ENCODE measurements around the gene TTR. TPM values are rescaled to one million over a fixed set of nuclear protein-coding genes. Genes with fewer than 3 reads are reported as not detected.

TTR gene
- total and polyA plus RNA-seq, 2 donors (not counting 1 experiment from before 2014, with no cell fraction given): not detected

DNA sequence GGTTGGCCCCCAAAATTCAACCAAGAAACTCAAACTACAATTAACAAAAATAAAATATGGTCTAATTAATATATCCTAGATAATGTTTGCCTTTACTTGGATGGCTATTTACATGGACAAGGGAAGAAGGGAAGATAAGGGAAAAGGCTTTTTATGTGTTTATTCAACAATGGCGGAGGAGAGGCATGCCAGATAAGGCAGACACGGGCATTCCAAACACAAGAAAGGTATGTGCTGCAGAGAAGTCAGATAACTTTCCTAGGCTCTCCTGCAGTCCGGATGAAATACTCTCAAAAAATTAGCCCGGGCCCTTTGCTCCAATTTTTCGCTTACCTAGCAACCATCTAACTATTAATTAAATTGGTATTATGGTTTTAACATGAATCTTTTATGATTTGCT lies 5.1 kb upstream of the TTR start:
- H3K4me3 Mint-ChIP-seq: no peak overlapping the region
- no CpG with 5 or more reads among the region's 5 CpGs for WGBS (ENCODE audit: insufficient coverage)
- ATAC-seq (ENCODE audit: low read depth): no peak
- POLR2A ChIA-PET: no interaction called here
- no peak overlapping the region for H3K9ac ChIP-seq (ENCODE audit: low read length)
- no peaks in the 10 kb centered on the region for H3K27me3 ChIP-seq (replicated peaks in 1 of 4; ENCODE audit: control extremely low read depth in 1 of 4, control insufficient read depth in 3 of 4, insufficient read depth in 4 of 4, low read length in 3 of 4)
- no peak overlapping the region for H3K27ac ChIP-seq (ENCODE audit: low read length in 2 of 2)
- no peaks in the 10 kb centered on the region for H3K9me3 ChIP-seq (ENCODE audit: control extremely low read depth in 1 of 3, control insufficient read depth in 2 of 3, insufficient read depth in 1 of 3, low read length in 2 of 3)
- no peaks in the 10 kb centered on the region for H3K79me2 ChIP-seq (ENCODE audit: control insufficient read depth, insufficient read depth, low read length)
- no peaks in the 10 kb centered on the region for H3K36me3 ChIP-seq (replicated peaks in 1 of 2; ENCODE audit: control extremely low read depth in 1 of 2, control insufficient read depth in 1 of 2, extremely low read depth in 1 of 2, insufficient read depth in 2 of 2, low read length in 1 of 2)
- H3K4me3 ChIP-seq (ENCODE audit: control extremely low read depth in 1 of 5, extremely low read depth in 1 of 5, insufficient read depth in 1 of 5, low read depth in 2 of 5, low read length in 4 of 5): no peak overlapping the region
- no peak overlapping the region for H3K4me2 ChIP-seq (replicated peaks; ENCODE audit: low read depth, low read length, poor library complexity, severe bottlenecking)
- H3K9me3 Mint-ChIP-seq (ENCODE audit: insufficient read depth): no peaks in the 10 kb centered on the region
- CTCF ChIA-PET: no interaction called here
- TF ChIP-seq, protein P1, sequence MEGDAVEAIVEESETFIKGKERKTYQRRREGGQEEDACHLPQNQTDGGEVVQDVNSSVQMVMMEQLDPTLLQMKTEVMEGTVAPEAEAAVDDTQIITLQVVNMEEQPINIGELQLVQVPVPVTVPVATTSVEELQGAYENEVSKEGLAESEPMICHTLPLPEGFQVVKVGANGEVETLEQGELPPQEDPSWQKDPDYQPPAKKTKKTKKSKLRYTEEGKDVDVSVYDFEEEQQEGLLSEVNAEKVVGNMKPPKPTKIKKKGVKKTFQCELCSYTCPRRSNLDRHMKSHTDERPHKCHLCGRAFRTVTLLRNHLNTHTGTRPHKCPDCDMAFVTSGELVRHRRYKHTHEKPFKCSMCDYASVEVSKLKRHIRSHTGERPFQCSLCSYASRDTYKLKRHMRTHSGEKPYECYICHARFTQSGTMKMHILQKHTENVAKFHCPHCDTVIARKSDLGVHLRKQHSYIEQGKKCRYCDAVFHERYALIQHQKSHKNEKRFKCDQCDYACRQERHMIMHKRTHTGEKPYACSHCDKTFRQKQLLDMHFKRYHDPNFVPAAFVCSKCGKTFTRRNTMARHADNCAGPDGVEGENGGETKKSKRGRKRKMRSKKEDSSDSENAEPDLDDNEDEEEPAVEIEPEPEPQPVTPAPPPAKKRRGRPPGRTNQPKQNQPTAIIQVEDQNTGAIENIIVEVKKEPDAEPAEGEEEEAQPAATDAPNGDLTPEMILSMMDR (IDR thresholded peaks at IDR 0.05): no peak
- no peak for TF ChIP-seq EZH2 (IDR thresholded peaks at IDR 0.05; ENCODE audit: borderline replicate concordance, insufficient read depth, low read depth, low read length, poor library complexity, severe bottlenecking)
- H3K4me1 Mint-ChIP-seq: no peaks in the 10 kb centered on the region
- no peaks in the 10 kb centered on the region for H3K27me3 Mint-ChIP-seq
- DNase-seq: no peak
- no peak overlapping the region for H3K27ac Mint-ChIP-seq
- H3K4me1 ChIP-seq (ENCODE audit: control insufficient read depth in 2 of 2, insufficient read depth in 2 of 2, low read length in 2 of 2): no peaks in the 10 kb centered on the region
- H4K20me1 ChIP-seq (ENCODE audit: control insufficient read depth, insufficient read depth, low read length, poor library complexity, severe bottlenecking): no peaks in the 10 kb centered on the region
- intact Hi-C loops (cut with micrococcal nuclease): no loop called here
- H2AFZ ChIP-seq (ENCODE audit: insufficient read depth, low read depth, low read length, poor library complexity, severe bottlenecking): no peak overlapping the region

DNA sequence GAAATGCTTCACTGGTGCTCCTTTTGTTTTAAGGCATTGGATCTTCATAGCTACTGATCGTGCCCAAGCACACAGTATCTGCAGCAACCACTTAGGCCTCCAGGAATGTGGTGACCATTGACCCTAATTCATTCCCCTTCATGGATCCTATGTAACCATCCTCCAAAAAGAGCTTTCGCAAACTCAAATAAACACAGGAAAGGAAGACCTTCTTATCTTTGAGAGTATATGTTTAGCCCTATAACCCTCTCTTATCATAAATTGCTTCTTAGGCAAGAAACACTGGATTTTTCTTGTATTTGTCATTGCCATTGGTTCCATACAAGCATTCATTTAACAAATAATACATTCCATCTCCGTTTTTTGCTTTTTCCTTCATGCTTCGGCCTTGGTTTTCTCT lies 4.1 kb upstream of the TTR start:
- no peak overlapping the region for H3K4me3 ChIP-seq (ENCODE audit: control extremely low read depth in 1 of 5, extremely low read depth in 1 of 5, insufficient read depth in 1 of 5, low read depth in 2 of 5, low read length in 4 of 5)
- DNase-seq (no peak), ATAC-seq (ENCODE audit: low read depth) (no peak)
- H3K9me3 ChIP-seq (ENCODE audit: control extremely low read depth in 1 of 3, control insufficient read depth in 2 of 3, insufficient read depth in 1 of 3, low read length in 2 of 3): no peaks in the 10 kb centered on the region
- ChIA-PET POLR2A (no interaction called here), CTCF (no interaction called here)
- no peaks in the 10 kb centered on the region for H3K27me3 ChIP-seq (replicated peaks in 1 of 4; ENCODE audit: control extremely low read depth in 1 of 4, control insufficient read depth in 3 of 4, insufficient read depth in 4 of 4, low read length in 3 of 4)
- no peaks in the 10 kb centered on the region for H3K4me1 ChIP-seq (ENCODE audit: control insufficient read depth in 2 of 2, insufficient read depth in 2 of 2, low read length in 2 of 2)
- no peak for TF ChIP-seq EZH2 (IDR thresholded peaks at IDR 0.05; ENCODE audit: borderline replicate concordance, insufficient read depth, low read depth, low read length, poor library complexity, severe bottlenecking)
- TF ChIP-seq, protein P1 (IDR thresholded peaks at IDR 0.05): no peak
- H3K79me2 ChIP-seq (ENCODE audit: control insufficient read depth, insufficient read depth, low read length): no peaks in the 10 kb centered on the region
- no peaks in the 10 kb centered on the region for H3K36me3 ChIP-seq (replicated peaks in 1 of 2; ENCODE audit: control extremely low read depth in 1 of 2, control insufficient read depth in 1 of 2, extremely low read depth in 1 of 2, insufficient read depth in 2 of 2, low read length in 1 of 2)
- no peak overlapping the region for H3K9ac ChIP-seq (ENCODE audit: low read length)
- no peaks in the 10 kb centered on the region for H4K20me1 ChIP-seq (ENCODE audit: control insufficient read depth, insufficient read depth, low read length, poor library complexity, severe bottlenecking)
- no peak overlapping the region for H3K4me2 ChIP-seq (replicated peaks; ENCODE audit: low read depth, low read length, poor library complexity, severe bottlenecking)
- Mint-ChIP-seq H3K27ac (no peak overlapping the region), H3K4me3 (no peak overlapping the region), H3K9me3 (ENCODE audit: insufficient read depth) (no peaks in the 10 kb centered on the region), H3K27me3 (no peaks in the 10 kb centered on the region), H3K4me1 (no peaks in the 10 kb centered on the region)
- intact Hi-C loops (cut with micrococcal nuclease): no loop called here
- WGBS (ENCODE audit: insufficient coverage): 70% methylated on average over 3 of the region's 4 CpGs
- H3K27ac ChIP-seq (ENCODE audit: low read length in 2 of 2): no peak overlapping the region
- no peak overlapping the region for H2AFZ ChIP-seq (ENCODE audit: insufficient read depth, low read depth, low read length, poor library complexity, severe bottlenecking)

Measured in B cell (primary cell).